Activated T-helper 9 cell treated with anti-CD3 and anti-CD28 coated beads, Interleukin-2, amount 50 U/mL, for 16 hours (primary cell): Measurements from ENCODE around the gene IAH1.
A peak's percentile ranks its signal among the peaks of the same experiment; 100 is the strongest.

Source experiments
- DNase-seq: peaks from one replicate; pipeline ENCODE4 v3.0.0-alpha.2; 2020; ENCODE audit warnings: low read depth

The IAH1 gene

DNA sequence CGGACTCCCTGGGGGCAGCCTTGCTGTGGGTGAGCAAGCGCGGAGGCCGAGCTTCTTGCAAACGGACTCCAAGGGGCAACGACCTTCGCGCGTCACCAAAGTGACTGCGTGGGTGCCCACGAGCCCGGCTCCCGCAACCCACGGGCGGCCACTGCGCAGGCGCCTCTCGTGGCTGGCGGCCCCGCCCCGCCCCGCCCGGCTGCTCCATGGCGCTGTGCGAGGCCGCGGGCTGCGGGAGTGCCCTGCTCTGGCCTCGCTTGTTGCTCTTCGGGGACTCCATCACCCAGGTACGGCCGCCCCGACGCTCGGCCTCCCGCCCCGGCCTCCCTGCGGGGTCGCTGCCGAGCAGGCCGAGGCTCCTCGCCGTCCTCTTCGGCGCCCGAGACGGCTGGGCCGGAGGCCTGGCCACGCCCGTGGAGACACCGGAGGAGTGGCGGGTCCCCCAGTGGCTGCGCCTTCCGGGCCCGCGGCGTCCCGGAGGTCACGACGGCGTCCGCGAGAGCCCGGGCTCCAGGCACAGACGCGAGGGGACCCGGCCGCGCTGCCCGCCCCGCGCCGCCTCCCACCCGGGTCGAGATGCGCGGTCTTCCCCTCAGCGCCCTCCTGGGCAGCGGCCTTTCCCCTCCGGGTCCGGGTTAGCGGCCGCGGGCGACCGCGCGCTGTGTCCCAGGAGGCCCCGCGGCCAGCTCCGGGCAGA is at the start of gene IAH1:
Gene IAH1 (plus strand): TSS at position 191 of the 697 bp plus-strand sequence. CDS start 16 bp downstream, at position 207.
- peak; percentile 70 for DNase-seq

DNA sequence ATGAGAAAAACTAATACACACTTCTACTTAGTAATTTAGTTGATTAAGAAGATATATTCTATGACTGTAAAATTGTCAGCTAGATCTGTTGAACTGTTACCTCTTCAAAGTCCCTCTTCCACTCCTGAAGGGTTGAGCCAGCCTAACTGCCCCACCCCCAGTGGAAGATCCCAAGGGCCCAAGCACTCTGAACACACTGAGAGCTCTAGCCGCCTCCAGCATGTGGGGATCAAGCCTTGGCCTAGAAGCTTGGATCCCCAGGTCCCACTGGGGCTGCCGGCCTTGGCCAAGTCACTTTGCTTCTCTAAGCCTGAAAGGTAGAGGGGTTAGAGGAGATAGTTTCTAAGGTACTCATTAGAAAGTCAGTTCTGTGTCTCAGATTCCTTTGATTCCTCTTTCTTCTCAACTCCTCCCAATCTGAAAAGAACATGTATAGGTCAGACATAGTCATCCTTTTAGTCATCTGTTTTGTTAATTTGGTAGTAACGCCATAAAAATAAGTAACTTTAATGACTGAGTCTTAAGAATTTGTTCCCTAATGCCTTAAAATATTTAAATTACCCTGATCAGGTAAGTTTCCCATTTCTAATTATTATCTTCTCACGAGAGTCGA is 45.3 kb upstream of the IAH1 start:
- DNase-seq, result no peak

DNA sequence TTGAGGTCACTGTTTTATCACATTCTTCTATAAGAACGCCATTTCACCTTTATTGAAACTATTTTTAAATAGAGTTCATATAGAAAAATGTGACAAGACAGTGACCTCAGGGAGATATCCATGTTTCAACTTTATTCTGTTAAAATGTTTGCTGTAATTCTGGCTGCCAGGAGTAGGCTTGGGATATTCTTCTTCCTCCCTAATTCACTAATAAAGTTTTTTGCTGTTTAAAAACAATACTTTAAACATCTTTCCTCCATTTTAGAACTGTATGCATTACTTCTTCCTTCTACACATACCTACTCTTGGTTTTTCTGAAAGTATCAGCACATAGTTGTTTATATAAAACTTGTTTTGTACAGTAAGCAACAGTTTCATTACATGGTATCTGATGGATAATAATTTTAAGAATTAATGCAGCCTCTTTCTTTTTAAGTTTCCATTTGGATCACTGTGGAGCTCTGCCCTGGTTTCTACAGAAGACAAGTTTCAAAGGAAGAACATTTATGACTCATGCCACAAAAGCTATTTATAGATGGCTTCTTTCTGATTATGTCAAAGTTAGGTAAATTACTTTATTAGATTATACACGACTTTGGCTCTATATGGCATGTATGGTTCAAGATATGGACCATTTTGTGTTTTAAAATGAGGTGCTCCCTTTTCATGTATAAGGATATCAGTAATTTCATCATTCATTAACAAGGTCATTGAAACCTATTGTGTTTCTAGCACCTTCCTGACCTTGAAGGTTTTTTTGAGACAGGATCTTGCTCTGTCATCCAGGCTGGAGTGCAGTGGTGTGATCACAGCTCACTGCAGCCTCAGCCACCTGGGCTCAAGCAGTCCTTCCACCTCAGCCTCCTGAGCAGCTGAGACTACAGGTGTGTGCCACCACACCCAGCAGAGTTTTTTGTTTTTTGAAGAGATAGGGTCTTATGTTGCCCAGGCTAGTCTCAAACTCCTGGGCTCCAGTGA is 43.7 kb upstream of the IAH1 start:
- DNase-seq, result no peak

- DNase-seq, result no peak
These were observed 39.9 kb upstream of the IAH1 start for GRCh38 chr2:9434489-9434888.

DNA sequence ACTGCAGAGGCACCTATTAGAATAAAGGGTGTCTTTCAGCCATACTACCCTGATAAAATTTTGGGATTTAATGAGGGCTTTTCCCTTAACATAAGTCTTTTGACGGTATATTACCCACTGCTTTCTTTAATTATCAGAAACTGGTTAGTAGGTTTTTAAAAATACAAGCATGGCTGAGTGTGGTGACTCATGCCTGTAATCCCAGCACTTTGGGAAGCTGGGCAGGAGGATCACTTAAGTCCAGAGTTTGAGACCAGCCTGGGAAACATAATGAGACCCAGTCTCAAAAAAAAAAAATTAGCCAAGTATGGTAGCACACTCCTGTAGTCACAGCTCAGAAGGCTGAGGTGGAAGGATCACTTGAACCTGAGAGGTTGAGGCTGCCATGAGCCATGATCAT is 34.8 kb upstream of the IAH1 start:
- no peak for DNase-seq

DNA sequence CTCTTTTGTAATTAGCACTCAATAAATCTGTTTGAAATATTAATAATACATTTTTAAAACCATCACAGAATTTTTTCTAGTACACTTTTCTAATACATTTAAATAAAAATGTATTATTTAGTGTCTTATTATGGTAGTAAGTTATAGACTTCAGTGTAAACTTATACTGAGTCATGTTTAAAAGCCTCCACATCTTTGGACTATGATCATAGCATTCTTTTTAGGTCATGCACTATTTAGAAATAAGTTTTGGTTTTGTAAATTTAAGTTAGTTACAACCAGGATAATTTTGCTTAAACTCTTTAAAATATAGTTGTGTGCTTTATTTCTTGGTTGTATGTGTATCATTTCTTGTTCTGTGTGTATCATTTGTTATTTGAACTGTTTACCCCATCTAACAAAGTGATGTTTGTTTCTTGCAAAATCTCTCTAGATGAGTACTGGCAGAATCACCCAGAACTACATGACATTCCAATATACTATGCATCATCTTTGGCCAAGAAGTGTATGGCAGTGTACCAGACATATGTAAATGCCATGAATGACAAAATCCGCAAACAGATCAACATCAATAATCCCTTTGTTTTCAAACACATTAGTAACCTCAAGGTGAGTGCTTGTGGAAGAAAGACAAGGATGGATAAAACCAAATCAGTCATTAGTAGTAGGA is 34.2 kb upstream of the IAH1 start:
- DNase-seq, result no peak

- DNase-seq, result no peak
These were observed 32.8 kb upstream of the IAH1 start for GRCh38 chr2:9441556-9441955.

- no peak for DNase-seq
These were observed 30.8 kb upstream of the IAH1 start for GRCh38 chr2:9443526-9443925.

DNA sequence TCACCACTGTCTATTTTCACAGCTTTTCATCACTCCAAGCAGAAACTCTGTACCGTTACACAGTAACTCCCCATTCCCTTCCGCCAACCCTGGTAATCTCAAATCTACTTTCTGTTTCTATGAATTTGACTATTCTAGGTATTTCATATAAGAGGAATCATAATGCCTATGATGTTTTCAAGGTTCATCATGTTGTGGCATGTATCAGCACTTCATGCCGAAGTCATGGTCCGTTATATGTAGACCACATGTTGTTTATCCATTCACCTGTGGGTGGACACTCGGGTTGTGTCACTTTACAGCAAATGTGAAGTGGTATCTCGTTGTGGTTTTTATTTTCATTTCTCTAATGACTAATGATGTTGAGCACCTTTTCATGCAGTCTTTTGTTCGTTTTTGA is 29.3 kb upstream of the IAH1 start:
- no peak for DNase-seq

DNA sequence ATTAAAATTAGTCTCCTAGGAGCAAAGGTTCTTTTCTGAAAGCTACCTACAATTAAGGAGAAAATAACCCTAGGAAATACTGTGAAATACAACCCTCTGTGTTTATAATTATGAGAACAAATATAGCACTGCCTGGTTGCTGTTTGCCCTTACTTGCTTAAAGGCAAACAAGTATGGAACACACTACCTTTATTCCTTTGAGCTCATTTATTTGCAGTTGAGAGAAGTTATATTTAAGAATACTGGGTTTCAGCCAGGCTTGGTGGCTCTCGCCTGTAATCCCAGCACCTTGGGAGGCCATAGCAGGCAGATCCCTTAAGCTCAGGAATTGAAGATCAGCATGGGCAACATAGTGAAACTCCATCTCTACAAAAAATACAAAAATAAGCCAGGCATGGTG is 23.1 kb upstream of the IAH1 start:
- no peak for DNase-seq

- DNase-seq, result no peak
These were observed 13.8 kb upstream of the IAH1 start for GRCh38 chr2:9460441-9461017.

- no peak for DNase-seq
These were observed 13.3 kb upstream of the IAH1 start for GRCh38 chr2:9461079-9461478.

GRCh38 chr2:9462313-9462712 is 12.0 kb upstream of the IAH1 start:
- DNase-seq, result no peak

DNA sequence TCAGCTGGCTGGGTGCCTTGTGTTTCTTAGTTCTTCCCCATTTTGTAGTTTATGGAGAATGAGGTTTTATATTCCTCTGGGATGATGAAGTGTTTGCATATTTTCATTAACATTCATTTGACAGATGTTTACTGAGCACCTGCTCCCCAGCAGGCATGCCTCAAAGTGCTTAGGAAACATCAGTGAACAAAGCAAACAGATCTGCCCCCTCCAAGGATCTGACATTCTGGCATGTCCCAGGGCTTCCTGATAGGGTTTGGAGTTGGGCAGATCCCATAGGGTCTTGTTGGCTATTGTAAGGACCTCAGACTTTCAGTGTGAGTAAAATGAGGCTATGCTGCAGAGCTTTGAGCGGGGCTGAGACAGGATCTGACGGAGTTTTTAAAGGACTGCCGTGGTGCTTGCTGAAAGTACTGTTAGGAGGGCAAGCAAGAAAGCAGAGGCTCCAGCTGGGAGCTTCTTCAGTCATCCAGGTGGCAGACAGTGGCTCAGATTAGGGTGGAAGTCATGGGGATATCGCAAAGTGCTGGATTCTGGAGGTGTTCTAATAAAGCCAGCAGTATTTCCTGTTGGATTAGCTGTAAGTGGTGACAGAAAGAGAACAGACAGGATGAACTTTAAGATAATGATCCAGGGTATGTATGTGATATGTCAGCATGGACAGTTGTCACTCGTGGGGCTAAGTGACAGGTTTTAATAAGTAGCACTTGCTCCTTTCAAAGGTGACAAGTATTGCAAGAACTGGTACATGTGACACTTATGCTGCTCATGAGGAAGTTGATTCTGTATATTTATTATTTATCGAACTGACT is 11.3 kb upstream of the IAH1 start:
- DNase-seq, result no peak

GRCh38 chr2:9463698-9464034 is 10.7 kb upstream of the IAH1 start:
- no peak for DNase-seq

DNA sequence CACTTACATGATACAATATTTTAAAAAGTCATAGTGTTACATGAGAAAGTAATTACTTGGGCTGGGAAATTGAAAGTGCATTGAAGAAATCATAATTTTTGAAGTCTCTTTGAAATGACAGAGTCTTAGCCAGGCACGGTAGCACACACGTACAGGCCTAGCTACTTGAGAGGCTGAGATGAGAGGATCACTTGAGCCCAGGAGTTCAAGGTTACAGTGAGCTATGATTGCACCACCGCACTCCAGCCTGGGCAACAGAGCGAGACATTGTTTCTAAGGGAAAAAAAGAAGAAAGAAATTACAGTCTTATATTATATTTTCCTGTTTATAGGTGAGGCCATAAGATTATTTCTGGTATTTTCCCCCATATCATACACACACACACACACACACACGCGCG is 9.2 kb upstream of the IAH1 start:
- no peak for DNase-seq

GRCh38 chr2:9466147-9466683 is 8.1 kb upstream of the IAH1 start:
- DNase-seq, result no peak

DNA sequence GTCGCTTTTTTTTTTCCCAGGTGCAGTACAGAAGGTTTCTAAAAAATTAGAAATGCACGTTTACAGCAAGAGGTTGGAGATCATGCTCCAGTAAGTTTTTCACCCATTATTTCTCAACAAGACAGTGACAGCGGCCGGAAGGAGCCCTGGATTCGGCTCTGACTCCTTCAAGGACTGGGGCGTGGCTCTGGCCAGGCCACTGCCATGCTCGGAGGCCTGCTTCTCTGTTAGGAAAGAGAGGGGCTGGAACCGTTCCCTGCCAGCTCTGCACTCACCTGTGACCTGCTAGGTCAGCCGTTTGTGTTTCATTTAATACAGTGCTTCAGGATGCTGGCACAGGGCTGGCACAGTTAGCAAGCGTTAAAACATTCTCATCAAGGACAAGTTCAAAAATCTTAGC is 6.7 kb upstream of the IAH1 start:
- no peak for DNase-seq

DNA sequence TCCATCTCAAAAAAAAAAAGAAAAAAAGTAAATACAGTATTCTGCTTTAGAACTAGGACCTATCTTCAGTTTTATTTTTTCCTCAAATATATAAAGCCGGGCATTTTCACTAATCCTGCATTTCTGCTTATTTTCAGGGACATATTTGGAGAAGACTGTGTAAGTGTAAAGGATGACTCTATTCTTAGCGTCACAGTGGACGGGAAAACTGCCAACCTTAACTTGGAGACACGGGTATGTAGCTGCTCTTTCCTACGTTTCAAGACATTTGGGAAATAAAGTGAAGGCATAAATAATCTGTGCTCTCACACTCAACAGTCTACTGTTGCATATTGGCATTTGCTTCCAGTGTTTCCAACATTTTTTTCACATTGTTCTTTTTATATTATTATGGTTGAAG is 3.1 kb upstream of the IAH1 start:
- DNase-seq, result no peak

- no peak for DNase-seq
These were observed 1.8 kb upstream of the IAH1 start for GRCh38 chr2:9472511-9472910.
